Heart right ventricle (tissue), 16 donors: ENCODE results near the gene NXPH2. TPM values are rescaled to one million over a fixed set of nuclear protein-coding genes. Genes with fewer than 3 reads are reported as not detected.
A peak's percentile ranks its signal among the peaks of the same experiment; 100 is the strongest.

Source experiments
- ATAC-seq, 8 donors: fragments of 200-7000 bp; cut with Tn5 transposase; one replicate each; pipeline ENCODE4 v1.9.1; 2020; ENCODE audit warnings: mild to moderate bottlenecking in 8 of 8, moderate library complexity in 8 of 8, moderate number of reproducible peaks in 1 of 8
- DNase-seq, 2 donors: peaks; one replicate each; pipeline ENCODE4 v3.0.0-alpha.2; 2020
- H3K27ac ChIP-seq, 10 donors: fragments of 200-600 bp; sonication (generic) in 2 of 10; one replicate each; pipeline versions ENCODE4 v1.5.0 to v1.8.0; 2020 to 2022; ENCODE audit warnings: mild to moderate bottlenecking in 3 of 10
- H3K27me3 ChIP-seq, 7 donors: fragments of 200-600 bp; one replicate each; pipeline ENCODE4 v1.8.0; 2021 to 2022; ENCODE audit warnings: mild to moderate bottlenecking in 2 of 7
- H3K36me3 ChIP-seq, 9 donors: fragments of 200-600 bp; sonication (generic) in 1 of 9; one replicate each; pipeline versions ENCODE4 v1.5.0 to v1.8.0; 2020 to 2022; ENCODE audit warnings: mild to moderate bottlenecking in 2 of 9
- H3K4me1 ChIP-seq, 9 donors: fragments of 200-600 bp; sonication (generic) in 1 of 9; one replicate each; pipeline versions ENCODE4 v1.5.0 to v1.8.0; 2020 to 2022; ENCODE audit warnings: mild to moderate bottlenecking in 4 of 9
- H3K4me3 ChIP-seq, 10 donors: fragments of 200-600 bp; sonication (generic) in 2 of 10; one replicate each; pipeline versions ENCODE4 v1.5.0 to v1.8.0; 2020 to 2022; ENCODE audit warnings: mild to moderate bottlenecking in 7 of 10, moderate library complexity in 2 of 10
- H3K9me3 ChIP-seq, 11 donors: fragments of 200-600 bp in 10 of 11; sonication (generic) in 2 of 11; one replicate each; pipeline versions ENCODE4 v1.5.0 to v1.8.0; 2013 to 2022; ENCODE audit warnings: mild to moderate bottlenecking in 2 of 11, control low read depth in 1 of 11, moderate library complexity in 1 of 11
- CTCF ChIP-seq, 9 donors: fragments of 200-600 bp; sonication (generic) in 2 of 9; IDR thresholded peaks; one replicate each; pipeline versions ENCODE4 v1.5.0 to v1.8.0; 2021 to 2022; ENCODE audit warnings: antibody characterized with exemption in 9 of 9, mild to moderate bottlenecking in 5 of 9, moderate library complexity in 1 of 9
- WGBS, 2 donors: extraction: QIAGEN DNeasy Blood & Tissue Kit; methylation state at CpG; one replicate each; pipeline ENCODE4 v1.1.7; 2013; ENCODE audit warnings: inconsistent platforms in 1 of 2; 5-methylcytosine and 5-hydroxymethylcytosine counted together
- intact Hi-C, 10 donors: fragments of 100-400 bp; cut with DNase I; formaldehyde crosslinking; loops; one replicate each; pipeline versions ENCODE4 v1.11.1 to v1.14.2; 2022
- polyA plus RNA-seq, 2 donors: library from polyadenylated mRNA; stranded (reverse); fragments of 200-250 nt; gene quantifications; one replicate each; pipeline ENCODE4 v1.2.3, GENCODE V29; 2013
- total RNA-seq, 10 donors: library from RNA; stranded (reverse); fragmentation: NEBNext Ultra II Directional in 3 of 10; extraction: Animal tissue kit (Norgen Biotek cat#: 25700) in 3 of 10; gene quantifications; one replicate each; pipeline versions ENCODE4 v1.2.1 to v1.2.4, GENCODE V29; 2021 to 2023
- donor health status: Arrhythmogenic right ventricular cardiomyopathy.
- donor health status: ischemic (EF 13 %, LVEDD 7.1; RV severe dilation, severe dysfunction).
- donor health status: healthy with polysubstance abuse.
- donor health status: DM: no; HTN: yes; CAD: no.
- donor health status: DM: no; HTN: no; CAD: no.
- donor health status: ischemic (EF 25% LVEDD 6.9; RV normal size, moderate dysfunction).
- donor health status: ischemic (EF 25% LVEDD 5.7; RV mildly dilated, moderate dysfunction).
- donor health status: healthy.
- donor health status: DM: yes; HTN: yes; CAD: no.
- donor health status: Ischemic cardiomyopathy.
- donor health status: ischemic (EF 35%, LVEDD 5.7; RV mildly dilated, moderate dysfunction).
- donor health status: nonischemic (EF 11% LVEDD 7.7; RV severe dilation, severe dysfunction).
- donor health status: DM: yes; HTN: yes; CAD: no.
- donor health status: PGD.
- donor health status: ischemic (EF 29% LVEDD 5.4; RV normal size, mild dysfunction).
- donor health status: nonischemic (EF 23%, LVEDD 6.1; RV moderate dilation, normal function).

NXPH2 gene
- total and polyA plus RNA-seq, 12 donors: not detected

DNA sequence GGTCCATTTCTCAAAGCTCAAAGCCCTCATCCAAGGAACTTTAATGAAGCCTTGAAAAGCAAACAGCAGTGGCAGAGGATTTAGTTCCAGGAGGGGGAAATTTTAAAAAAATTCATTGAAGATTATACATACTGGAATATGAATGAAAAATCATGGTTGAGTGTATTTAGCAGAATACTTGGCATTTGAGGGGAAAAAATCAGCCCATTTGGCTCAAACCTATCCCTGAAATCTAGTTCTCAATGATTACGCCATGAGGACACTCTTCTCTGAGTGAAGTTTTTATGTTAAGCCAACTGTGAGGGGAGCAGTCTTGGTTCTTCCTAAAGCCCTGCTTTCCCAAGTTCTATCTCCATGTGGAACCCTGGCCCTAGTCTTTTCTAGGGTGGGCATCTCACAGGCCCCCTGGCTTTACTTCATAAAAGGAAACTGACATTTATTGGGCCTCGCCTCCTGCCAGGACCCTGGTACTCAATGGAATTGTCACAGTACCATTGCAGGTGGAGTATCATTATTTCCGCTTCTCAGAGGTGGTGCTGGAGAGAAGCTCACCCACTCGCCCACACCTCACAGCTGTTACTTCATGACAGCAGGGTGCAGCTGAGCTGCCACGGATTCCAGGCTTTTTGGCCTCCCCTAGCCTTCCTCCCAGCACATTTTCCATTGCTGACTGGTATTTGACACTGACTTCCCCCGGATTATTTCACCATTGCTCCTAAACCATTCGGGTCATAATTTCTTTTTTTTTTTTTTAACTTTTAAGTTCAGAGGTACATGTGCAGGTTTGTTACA, 56.8 kb downstream of the NXPH2 start:
- no peaks in the 10 kb centered on the region for H3K9me3 ChIP-seq
- 75 to 78% methylated on average over 7 of the region's 7 CpGs for WGBS, 2 donors
- DNase-seq (no peak), ATAC-seq (peak in 6 of 8 donors; percentile 33 to 72 (median 56))
- intact Hi-C loops: no loop called here
- H3K36me3 ChIP-seq: no peaks in the 10 kb centered on the region
- H3K27me3 ChIP-seq: no peaks in the 10 kb centered on the region
- no peaks in the 10 kb centered on the region for H3K4me1 ChIP-seq
- TF ChIP-seq CTCF (IDR thresholded peaks at IDR 0.05): no peak
- H3K4me3 ChIP-seq: no peak overlapping the region
- no peak overlapping the region for H3K27ac ChIP-seq

DNA sequence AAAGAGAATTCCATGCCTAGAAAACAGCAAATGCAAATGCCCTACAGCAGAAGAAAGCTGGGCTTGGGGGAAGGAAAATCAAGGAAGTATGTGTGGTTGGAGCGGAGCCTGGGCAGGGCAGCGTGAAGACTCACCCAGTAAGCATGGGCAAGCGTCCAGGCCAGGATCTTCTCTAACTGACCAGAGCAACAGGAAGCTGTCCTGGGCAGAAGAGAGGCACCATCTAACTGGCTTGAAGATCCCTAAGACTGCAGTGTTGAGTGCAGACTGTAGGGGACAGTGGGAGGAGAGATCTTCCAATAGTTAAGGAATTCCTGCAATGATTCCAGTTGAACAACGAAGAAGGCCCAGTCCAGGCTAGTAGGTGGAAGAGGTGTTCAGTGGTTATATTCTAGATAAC, 57.9 kb downstream of the NXPH2 start:
- no peak for TF ChIP-seq CTCF (IDR thresholded peaks at IDR 0.05)
- Histone ChIP-seq H3K36me3 (no peaks in the 10 kb centered on the region), H3K27me3 (no peaks in the 10 kb centered on the region), H3K27ac (no peak overlapping the region), H3K9me3 (no peaks in the 10 kb centered on the region), H3K4me1 (no peaks in the 10 kb centered on the region), H3K4me3 (no peak overlapping the region)
- intact Hi-C loops: no loop called here
- peak in 1 of 2 donors; percentile 27 for DNase-seq
- 79 to 87% methylated on average over 4 of the region's 4 CpGs for WGBS, 2 donors
- no peak for ATAC-seq

DNA sequence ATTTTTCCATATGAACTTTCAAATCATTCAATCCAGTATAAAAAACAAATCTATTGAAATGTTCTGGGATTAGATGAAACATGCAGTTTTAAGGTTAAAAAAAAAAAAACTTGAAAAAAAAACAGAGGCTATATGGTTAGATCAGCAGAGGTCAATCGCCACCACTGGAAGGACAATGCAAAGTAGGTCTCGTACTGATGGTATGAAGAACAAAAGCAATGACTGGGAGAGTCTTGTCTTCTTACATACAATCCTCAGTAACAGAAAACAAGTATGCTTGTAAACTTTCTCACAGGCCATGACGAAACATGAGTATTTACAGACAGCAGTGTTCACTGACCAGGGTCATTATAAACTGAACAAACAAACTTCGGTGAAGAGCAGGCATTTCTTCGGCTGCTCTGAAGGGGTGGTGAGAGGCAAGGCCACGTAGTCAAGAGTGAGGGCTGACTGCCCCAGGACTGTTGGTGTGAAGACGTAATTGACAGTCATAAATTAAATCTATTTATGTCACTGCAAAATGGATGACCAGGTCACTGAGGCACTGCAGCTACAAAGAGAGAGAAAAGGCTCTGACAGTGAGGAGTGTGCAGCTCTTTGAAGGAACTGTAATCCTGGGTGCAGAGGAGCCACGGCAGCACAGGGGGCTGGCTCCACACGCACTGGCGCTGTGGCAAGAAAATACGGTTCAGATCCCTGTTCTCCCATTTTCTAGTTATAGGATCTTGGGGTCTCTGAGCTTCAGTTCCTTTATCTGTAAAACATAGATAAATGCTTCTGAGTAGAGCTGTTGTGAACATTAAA, 60.0 kb downstream of the NXPH2 start:
- H3K4me3 ChIP-seq: no peak overlapping the region
- H3K4me1 ChIP-seq: no peaks in the 10 kb centered on the region
- H3K27me3 ChIP-seq: no peaks in the 10 kb centered on the region
- ATAC-seq (no peak), DNase-seq (no peak)
- WGBS, 2 donors: 90 to 91% methylated on average over 11 of the region's 11 CpGs
- no peak overlapping the region for H3K27ac ChIP-seq
- TF ChIP-seq CTCF (IDR thresholded peaks at IDR 0.05): no peak
- H3K9me3 ChIP-seq: no peaks in the 10 kb centered on the region
- intact Hi-C loops: no loop called here
- no peaks in the 10 kb centered on the region for H3K36me3 ChIP-seq

GRCh38 chr2:138718405-138718804, 61.8 kb downstream of the NXPH2 start:
- H3K27me3 ChIP-seq: no peaks in the 10 kb centered on the region
- intact Hi-C loops: loop anchor here in 1 of 10 donors (2.0 kb wide), 1 partner anchor 32 kb away; no protein-coding TSS in a partner anchor
- no peak for TF ChIP-seq CTCF (IDR thresholded peaks at IDR 0.05)
- no peak overlapping the region for H3K27ac ChIP-seq
- ATAC-seq (no peak), DNase-seq (no peak)
- no peak overlapping the region for H3K4me3 ChIP-seq
- no peaks in the 10 kb centered on the region for H3K4me1 ChIP-seq
- no peaks in the 10 kb centered on the region for H3K36me3 ChIP-seq
- no peaks in the 10 kb centered on the region for H3K9me3 ChIP-seq
